ENCODE data around the gene CLDN14. TPM values are rescaled to one million over a fixed set of nuclear protein-coding genes. Genes with fewer than 3 reads are reported as not detected.

CLDN14 gene
- polyA plus RNA-seq, 3 donors: not detected

DNA sequence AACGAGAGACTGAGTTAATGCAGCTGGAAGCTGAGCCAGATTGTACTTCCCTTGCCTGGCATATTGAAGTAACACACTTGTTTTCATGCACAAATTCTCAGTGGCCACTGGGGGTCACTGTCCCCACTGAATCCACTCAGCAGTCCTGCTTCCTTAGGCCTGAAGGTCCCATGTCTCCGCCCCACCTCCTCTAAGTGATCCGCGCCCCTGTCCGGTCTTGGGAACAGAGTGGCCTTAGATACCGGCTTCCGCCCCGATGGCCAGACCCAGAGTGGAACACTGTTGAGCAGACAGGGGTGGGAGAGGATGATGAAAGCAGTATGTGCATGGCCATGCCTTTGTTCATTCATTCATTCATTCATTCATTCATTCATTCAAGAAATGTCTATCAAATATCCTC is 59.9 kb downstream of the CLDN14 start:
- WGBS (ENCODE audit: insufficient coverage): 0% methylated on average over 1 of the region's 8 CpGs
- DNase-seq: peak; percentile 55 to 74 (median 74)
- TF ChIP-seq, protein P1, sequence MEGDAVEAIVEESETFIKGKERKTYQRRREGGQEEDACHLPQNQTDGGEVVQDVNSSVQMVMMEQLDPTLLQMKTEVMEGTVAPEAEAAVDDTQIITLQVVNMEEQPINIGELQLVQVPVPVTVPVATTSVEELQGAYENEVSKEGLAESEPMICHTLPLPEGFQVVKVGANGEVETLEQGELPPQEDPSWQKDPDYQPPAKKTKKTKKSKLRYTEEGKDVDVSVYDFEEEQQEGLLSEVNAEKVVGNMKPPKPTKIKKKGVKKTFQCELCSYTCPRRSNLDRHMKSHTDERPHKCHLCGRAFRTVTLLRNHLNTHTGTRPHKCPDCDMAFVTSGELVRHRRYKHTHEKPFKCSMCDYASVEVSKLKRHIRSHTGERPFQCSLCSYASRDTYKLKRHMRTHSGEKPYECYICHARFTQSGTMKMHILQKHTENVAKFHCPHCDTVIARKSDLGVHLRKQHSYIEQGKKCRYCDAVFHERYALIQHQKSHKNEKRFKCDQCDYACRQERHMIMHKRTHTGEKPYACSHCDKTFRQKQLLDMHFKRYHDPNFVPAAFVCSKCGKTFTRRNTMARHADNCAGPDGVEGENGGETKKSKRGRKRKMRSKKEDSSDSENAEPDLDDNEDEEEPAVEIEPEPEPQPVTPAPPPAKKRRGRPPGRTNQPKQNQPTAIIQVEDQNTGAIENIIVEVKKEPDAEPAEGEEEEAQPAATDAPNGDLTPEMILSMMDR (IDR thresholded peaks at IDR 0.05): peak; percentile 74
- H3K4me1 ChIP-seq (ENCODE audit: control insufficient read depth in 1 of 2, insufficient read depth in 2 of 2, low read length in 2 of 2): no peaks in the 10 kb centered on the region
- H2AFZ ChIP-seq (ENCODE audit: insufficient read depth, low read depth, low read length, poor library complexity, severe bottlenecking): no peak overlapping the region
- no peak overlapping the region for H3K27ac ChIP-seq (ENCODE audit: low read depth in 1 of 2, low read length in 2 of 2)
- no peaks in the 10 kb centered on the region for H4K20me1 ChIP-seq (ENCODE audit: insufficient read depth, low read length)
- H3K27me3 ChIP-seq (ENCODE audit: control insufficient read depth in 2 of 2, insufficient read depth in 2 of 2, low read length in 2 of 2): no peaks in the 10 kb centered on the region
- H3K4me1 Mint-ChIP-seq: peaks cover 8% of the 10 kb centered on the region
- peaks cover 12 to 27% of the 10 kb centered on the region in 2 donors for H3K36me3 Mint-ChIP-seq
- no peak overlapping the region for H3K4me3 ChIP-seq (replicated peaks in 1 of 3; ENCODE audit: low read depth in 2 of 3, low read length in 3 of 3)
- intact Hi-C loops (cut with micrococcal nuclease): loop anchor here in 1 of 2 donors (2.0 to 10.0 kb wide), 3 partner anchors 37 to 507 kb away; no protein-coding TSS in a partner anchor
- no peak overlapping the region for H3K9ac ChIP-seq (ENCODE audit: insufficient read depth, low read length, poor library complexity, severe bottlenecking)
- H3K4me3 Mint-ChIP-seq: no peak overlapping the region
- H3K27ac Mint-ChIP-seq: no peak overlapping the region
- no peaks in the 10 kb centered on the region for H3K9me3 ChIP-seq (replicated peaks in 1 of 2; ENCODE audit: control insufficient read depth in 1 of 2, insufficient read depth in 1 of 2, low read length in 2 of 2)
- no peaks in the 10 kb centered on the region for H3K79me2 ChIP-seq (ENCODE audit: insufficient read depth, low read length)
- H3K9me3 Mint-ChIP-seq: no peaks in the 10 kb centered on the region
- H3K36me3 ChIP-seq (replicated peaks in 1 of 2; ENCODE audit: control insufficient read depth in 1 of 2, insufficient read depth in 2 of 2, low read length in 2 of 2): peaks cover 2 to 18% of the 10 kb centered on the region in 2 donors
- H3K4me2 ChIP-seq (replicated peaks; ENCODE audit: extremely low read depth, low read length, poor library complexity, severe bottlenecking): no peak overlapping the region
- H3K27me3 Mint-ChIP-seq (ENCODE audit: low read depth in 3 of 3): peaks cover 0 to 4% (median 0%) of the 10 kb centered on the region in 3 donors

GRCh38 chr21:36419241-36419640 is 60.7 kb downstream of the CLDN14 start:
- H3K27me3 ChIP-seq (ENCODE audit: control insufficient read depth in 2 of 2, insufficient read depth in 2 of 2, low read length in 2 of 2): no peaks in the 10 kb centered on the region
- no peak for DNase-seq
- no peaks in the 10 kb centered on the region for H3K79me2 ChIP-seq (ENCODE audit: insufficient read depth, low read length)
- H3K9me3 Mint-ChIP-seq: no peaks in the 10 kb centered on the region
- peaks cover 13 to 34% of the 10 kb centered on the region in 2 donors for H3K36me3 Mint-ChIP-seq
- WGBS (ENCODE audit: insufficient coverage): 98% methylated on average over 7 of the region's 14 CpGs
- H3K27ac Mint-ChIP-seq: peak overlapping the region in 2 of 7 donors; percentile 1 to 41
- H3K27me3 Mint-ChIP-seq (ENCODE audit: low read depth in 3 of 3): peaks cover 0 to 4% (median 0%) of the 10 kb centered on the region in 3 donors
- intact Hi-C loops (cut with micrococcal nuclease): no loop called here
- H3K9ac ChIP-seq (ENCODE audit: insufficient read depth, low read length, poor library complexity, severe bottlenecking): no peak overlapping the region
- H3K4me3 ChIP-seq (replicated peaks in 1 of 3; ENCODE audit: low read depth in 2 of 3, low read length in 3 of 3): no peak overlapping the region
- H3K4me2 ChIP-seq (replicated peaks; ENCODE audit: extremely low read depth, low read length, poor library complexity, severe bottlenecking): no peak overlapping the region
- no peak overlapping the region for H3K27ac ChIP-seq (ENCODE audit: low read depth in 1 of 2, low read length in 2 of 2)
- H2AFZ ChIP-seq (ENCODE audit: insufficient read depth, low read depth, low read length, poor library complexity, severe bottlenecking): no peak overlapping the region
- no peaks in the 10 kb centered on the region for H3K4me1 ChIP-seq (ENCODE audit: control insufficient read depth in 1 of 2, insufficient read depth in 2 of 2, low read length in 2 of 2)
- no peaks in the 10 kb centered on the region for H3K9me3 ChIP-seq (replicated peaks in 1 of 2; ENCODE audit: control insufficient read depth in 1 of 2, insufficient read depth in 1 of 2, low read length in 2 of 2)
- no peak overlapping the region for H3K4me3 Mint-ChIP-seq
- no peaks in the 10 kb centered on the region for H4K20me1 ChIP-seq (ENCODE audit: insufficient read depth, low read length)
- H3K4me1 Mint-ChIP-seq: peaks cover 8% of the 10 kb centered on the region
- H3K36me3 ChIP-seq (replicated peaks in 1 of 2; ENCODE audit: control insufficient read depth in 1 of 2, insufficient read depth in 2 of 2, low read length in 2 of 2): peaks cover 2 to 23% of the 10 kb centered on the region in 2 donors
- TF ChIP-seq, protein P1 (IDR thresholded peaks at IDR 0.05): no peak
